HepG2 (cell line): ENCODE data around the gene POLR3E. TPM values are rescaled to one million over a fixed set of nuclear protein-coding genes. Genes with fewer than 3 reads are reported as not detected.

Experiments
- BCL6 ChIP-seq: IDR thresholded peaks from 2 replicates; pipeline ENCODE4 v1.6.1; 2016; ENCODE audit warnings: missing genetic modification reagents, missing compliant biosample characterization
- CENPT ChIP-seq: sonication (generic); formaldehyde crosslinking; IDR thresholded peaks from 2 replicates; pipeline ENCODE4 v1.8.0; 2022; ENCODE audit warnings: low read depth, mild to moderate bottlenecking, moderate library complexity, missing genetic modification reagents
- DNMT3B ChIP-seq: conservative IDR thresholded peaks from 2 replicates; pipeline ENCODE4 v1.6.1; 2016; ENCODE audit warnings: missing biosample characterization, control low read depth
- MTF2 ChIP-seq: sonication (generic); formaldehyde crosslinking; IDR thresholded peaks from 2 replicates; pipeline ENCODE4 v1.5.0; 2020; ENCODE audit warnings: missing genetic modification reagents, borderline replicate concordance
- MXI1 ChIP-seq: IDR thresholded peaks from 3 replicates; pipeline ENCODE4 v1.6.1; 2012; ENCODE audit warnings: low read depth, low read length, inconsistent platforms, borderline replicate concordance
- NFYB ChIP-seq: sonication (generic); formaldehyde crosslinking; IDR thresholded peaks from 2 replicates; pipeline ENCODE4 v1.4.0; 2020; ENCODE audit warnings: missing genetic modification reagents
- RAD51 ChIP-seq: fragments of 450-650 bp; IDR thresholded peaks from 2 replicates; pipeline ENCODE4 v1.6.1; 2016; ENCODE audit warnings: borderline replicate concordance
- RBM39 ChIP-seq: fragments of 200-400 bp; formaldehyde crosslinking; IDR thresholded peaks from one replicate; pipeline ENCODE4 v1.6.1; 2018; ENCODE audit warnings: antibody characterized with exemption, mild to moderate bottlenecking, low read depth, low read length; ENCODE audit not compliant: poor library complexity, severe bottlenecking
- SMAD1 ChIP-seq: sonication (generic); formaldehyde crosslinking; IDR thresholded peaks from 2 replicates; pipeline ENCODE4 v1.4.0; 2020; ENCODE audit warnings: missing genetic modification reagents, low read depth, mild to moderate bottlenecking, borderline replicate concordance
- SOX5 ChIP-seq: IDR thresholded peaks from 2 replicates; pipeline ENCODE4 v1.6.1; 2016; ENCODE audit warnings: borderline replicate concordance
- SP4 ChIP-seq: sonication (generic); formaldehyde crosslinking; IDR thresholded peaks from 2 replicates; pipeline ENCODE4 v1.8.1; 2023; ENCODE audit warnings: mild to moderate bottlenecking, missing genetic modification reagents
- TCF7L2 ChIP-seq: IDR thresholded peaks from 2 replicates; pipeline ENCODE4 v1.6.1; 2011; ENCODE audit warnings: mild to moderate bottlenecking, low read depth, low read length, moderate library complexity
- ZNF225 ChIP-seq: sonication (generic); formaldehyde crosslinking; IDR thresholded peaks from 2 replicates; pipeline ENCODE4 v1.4.0; 2020; ENCODE audit warnings: mild to moderate bottlenecking, missing genetic modification reagents
- ZNF34 ChIP-seq: sonication (generic); formaldehyde crosslinking; IDR thresholded peaks from 2 replicates; pipeline ENCODE4 v1.4.0; 2020; ENCODE audit warnings: mild to moderate bottlenecking, missing genetic modification reagents, borderline replicate concordance
- ZNF430 ChIP-seq: sonication (generic); formaldehyde crosslinking; IDR thresholded peaks from 2 replicates; pipeline ENCODE4 v1.9.0; 2021; ENCODE audit warnings: mild to moderate bottlenecking, missing genetic modification reagents
- ZNF44 ChIP-seq: sonication (generic); formaldehyde crosslinking; IDR thresholded peaks from 2 replicates; pipeline ENCODE4 v1.5.1; 2020; ENCODE audit warnings: mild to moderate bottlenecking, missing genetic modification reagents
- ZNF563 ChIP-seq: sonication (generic); formaldehyde crosslinking; IDR thresholded peaks from 2 replicates; pipeline ENCODE4 v1.8.0; 2022; ENCODE audit warnings: mild to moderate bottlenecking, moderate library complexity, missing genetic modification reagents
- ZNF768 ChIP-seq: sonication (generic); formaldehyde crosslinking; IDR thresholded peaks from 2 replicates; pipeline ENCODE4 v1.4.0; 2020; ENCODE audit warnings: missing genetic modification reagents
- ZZZ3 ChIP-seq: sonication (generic); formaldehyde crosslinking; IDR thresholded peaks from 2 replicates; pipeline ENCODE4 v1.4.0; 2020; ENCODE audit warnings: missing genetic modification reagents, mild to moderate bottlenecking, borderline replicate concordance
- polyA plus RNA-seq, 8 experiments: library from polyadenylated mRNA; depleted of rRNA in 3 of 8; stranded (reverse) in 7 of 8; unstranded in 1 of 8; fragments of >200 nt; fragmentation: Illumina TruSeq in 4 of 8; extraction: Trizol in 4 of 8; gene quantifications; 2 replicates each; pipeline versions ENCODE4 v1.2.1 to v1.2.3, GENCODE V29; 2011 to 2016; ENCODE audit warnings: low read depth in 4 of 8, missing spikeins in 1 of 8, mixed read lengths in 1 of 8; ENCODE audit not compliant: insufficient read depth in 1 of 8
- total RNA-seq, 5 experiments: library from RNA; depleted of rRNA; stranded (reverse); fragments of >200 nt; fragmentation: Illumina TruSeq; extraction: Trizol; gene quantifications; 2 replicates each; pipeline ENCODE4 v1.2.3, GENCODE V29; 2016; ENCODE audit warnings: low read depth in 1 of 5
- TF ChIP-seq, protein P1 (sequence below): sonication (generic); IDR thresholded peaks from 2 replicates; pipeline ENCODE4 v1.6.1; 2016; ENCODE audit warnings: low read depth, borderline replicate concordance
- TF ChIP-seq, protein P2 (sequence below): sonication (generic); formaldehyde crosslinking; IDR thresholded peaks from 2 replicates; pipeline ENCODE4 v1.5.1; 2020; ENCODE audit warnings: mild to moderate bottlenecking, missing genetic modification reagents, moderate library complexity
- TF ChIP-seq, protein P3 (sequence below): sonication (generic); formaldehyde crosslinking; IDR thresholded peaks from 2 replicates; pipeline ENCODE4 v1.9.0; 2022; ENCODE audit warnings: missing genetic modification reagents, mild to moderate bottlenecking, borderline replicate concordance
- TF ChIP-seq, protein P4 (sequence below): IDR thresholded peaks from 2 replicates; pipeline ENCODE4 v1.6.1; 2018; ENCODE audit warnings: missing genetic modification reagents

The POLR3E gene
- total and polyA plus RNA-seq, 2 of the 13 experiments (the other 11 are each of a cell fraction or from before 2014, with no cell fraction given), result 135 to 262 TPM

DNA sequence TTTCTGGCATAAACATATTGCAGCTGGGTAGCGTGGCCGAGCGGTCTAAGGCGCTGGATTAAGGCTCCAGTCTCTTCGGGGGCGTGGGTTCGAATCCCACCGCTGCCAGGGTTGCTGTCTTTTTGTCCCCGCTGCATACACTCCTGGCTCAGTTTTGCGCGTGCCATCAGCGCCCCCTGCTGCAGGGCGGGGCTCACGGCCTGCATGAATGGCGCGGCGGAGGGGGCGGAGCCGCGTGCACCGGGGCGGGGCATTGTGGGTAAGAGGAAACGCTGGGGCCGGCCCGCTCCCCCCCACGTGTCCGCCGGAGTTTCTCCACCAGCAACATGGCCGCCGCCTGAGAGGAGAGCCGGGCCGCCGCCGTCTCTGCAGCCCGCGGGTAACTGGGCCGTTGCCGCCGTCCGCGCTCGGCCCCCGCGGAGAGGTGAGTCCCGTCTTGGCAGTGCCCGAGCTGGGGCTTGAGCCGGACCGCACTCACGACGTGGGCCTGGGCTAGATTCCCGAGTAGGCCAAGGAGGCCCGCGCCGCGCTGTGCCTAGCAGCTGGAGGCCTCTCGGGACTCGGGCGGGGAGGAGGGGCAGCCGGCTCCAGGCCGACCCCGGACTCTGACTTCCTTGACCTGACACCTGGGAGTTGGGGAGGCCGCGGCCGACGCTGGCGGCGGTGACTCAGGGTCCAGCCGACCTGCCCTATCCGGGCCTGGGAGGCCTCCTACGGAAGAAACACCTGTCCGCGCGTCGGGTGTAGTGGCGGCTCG, at the start of gene POLR3E (continued):
- TF ChIP-seq, protein P1, sequence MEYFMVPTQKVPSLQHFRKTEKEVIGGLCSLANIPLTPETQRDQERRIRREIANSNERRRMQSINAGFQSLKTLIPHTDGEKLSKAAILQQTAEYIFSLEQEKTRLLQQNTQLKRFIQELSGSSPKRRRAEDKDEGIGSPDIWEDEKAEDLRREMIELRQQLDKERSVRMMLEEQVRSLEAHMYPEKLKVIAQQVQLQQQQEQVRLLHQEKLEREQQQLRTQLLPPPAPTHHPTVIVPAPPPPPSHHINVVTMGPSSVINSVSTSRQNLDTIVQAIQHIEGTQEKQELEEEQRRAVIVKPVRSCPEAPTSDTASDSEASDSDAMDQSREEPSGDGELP, result peak; percentile 90
- TF ChIP-seq NFYB (CRISPR knock-in tag) (no peak; the same call in 1 of the 2 replicates), ZNF225 (CRISPR knock-in tag) (peak; percentile 99), MXI1 (peak; percentile 99), RAD51 (0 out of 2 replicates have a peak, but pooled peaks have one; percentile 37), ZNF44 (peak; percentile 19; the same call in 1 of the 2 replicates), ZNF34 (CRISPR knock-in tag) (peak; percentile 41; the same call in 1 of the 2 replicates), BCL6 (CRISPR knock-in tag) (peak; percentile 63), MTF2 (CRISPR knock-in tag) (peak; percentile 87), SMAD1 (CRISPR knock-in tag) (peak; percentile 100), ZNF563 (CRISPR knock-in tag) (peak; percentile 100), ZZZ3 (CRISPR knock-in tag) (peak; percentile 93; the same call in 1 of the 2 replicates), SP4 (peak; percentile 99), CENPT (peak; percentile 92), TCF7L2 (no peak), ZNF768 (peak; percentile 85), ZNF430 (CRISPR knock-in tag) (peak; percentile 97), DNMT3B (CRISPR knock-in tag) (peak; percentile 88), RBM39 (peak; percentile 87), SOX5 (CRISPR knock-in tag) (peak; percentile 89)
- TF ChIP-seq, protein P2, sequence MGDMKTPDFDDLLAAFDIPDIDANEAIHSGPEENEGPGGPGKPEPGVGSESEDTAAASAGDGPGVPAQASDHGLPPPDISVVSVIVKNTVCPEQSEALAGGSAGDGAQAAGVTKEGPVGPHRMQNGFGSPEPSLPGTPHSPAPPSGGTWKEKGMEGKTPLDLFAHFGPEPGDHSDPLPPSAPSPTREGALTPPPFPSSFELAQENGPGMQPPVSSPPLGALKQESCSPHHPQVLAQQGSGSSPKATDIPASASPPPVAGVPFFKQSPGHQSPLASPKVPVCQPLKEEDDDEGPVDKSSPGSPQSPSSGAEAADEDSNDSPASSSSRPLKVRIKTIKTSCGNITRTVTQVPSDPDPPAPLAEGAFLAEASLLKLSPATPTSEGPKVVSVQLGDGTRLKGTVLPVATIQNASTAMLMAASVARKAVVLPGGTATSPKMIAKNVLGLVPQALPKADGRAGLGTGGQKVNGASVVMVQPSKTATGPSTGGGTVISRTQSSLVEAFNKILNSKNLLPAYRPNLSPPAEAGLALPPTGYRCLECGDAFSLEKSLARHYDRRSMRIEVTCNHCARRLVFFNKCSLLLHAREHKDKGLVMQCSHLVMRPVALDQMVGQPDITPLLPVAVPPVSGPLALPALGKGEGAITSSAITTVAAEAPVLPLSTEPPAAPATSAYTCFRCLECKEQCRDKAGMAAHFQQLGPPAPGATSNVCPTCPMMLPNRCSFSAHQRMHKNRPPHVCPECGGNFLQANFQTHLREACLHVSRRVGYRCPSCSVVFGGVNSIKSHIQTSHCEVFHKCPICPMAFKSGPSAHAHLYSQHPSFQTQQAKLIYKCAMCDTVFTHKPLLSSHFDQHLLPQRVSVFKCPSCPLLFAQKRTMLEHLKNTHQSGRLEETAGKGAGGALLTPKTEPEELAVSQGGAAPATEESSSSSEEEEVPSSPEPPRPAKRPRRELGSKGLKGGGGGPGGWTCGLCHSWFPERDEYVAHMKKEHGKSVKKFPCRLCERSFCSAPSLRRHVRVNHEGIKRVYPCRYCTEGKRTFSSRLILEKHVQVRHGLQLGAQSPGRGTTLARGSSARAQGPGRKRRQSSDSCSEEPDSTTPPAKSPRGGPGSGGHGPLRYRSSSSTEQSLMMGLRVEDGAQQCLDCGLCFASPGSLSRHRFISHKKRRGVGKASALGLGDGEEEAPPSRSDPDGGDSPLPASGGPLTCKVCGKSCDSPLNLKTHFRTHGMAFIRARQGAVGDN, result peak; percentile 99
- TF ChIP-seq, protein P3, sequence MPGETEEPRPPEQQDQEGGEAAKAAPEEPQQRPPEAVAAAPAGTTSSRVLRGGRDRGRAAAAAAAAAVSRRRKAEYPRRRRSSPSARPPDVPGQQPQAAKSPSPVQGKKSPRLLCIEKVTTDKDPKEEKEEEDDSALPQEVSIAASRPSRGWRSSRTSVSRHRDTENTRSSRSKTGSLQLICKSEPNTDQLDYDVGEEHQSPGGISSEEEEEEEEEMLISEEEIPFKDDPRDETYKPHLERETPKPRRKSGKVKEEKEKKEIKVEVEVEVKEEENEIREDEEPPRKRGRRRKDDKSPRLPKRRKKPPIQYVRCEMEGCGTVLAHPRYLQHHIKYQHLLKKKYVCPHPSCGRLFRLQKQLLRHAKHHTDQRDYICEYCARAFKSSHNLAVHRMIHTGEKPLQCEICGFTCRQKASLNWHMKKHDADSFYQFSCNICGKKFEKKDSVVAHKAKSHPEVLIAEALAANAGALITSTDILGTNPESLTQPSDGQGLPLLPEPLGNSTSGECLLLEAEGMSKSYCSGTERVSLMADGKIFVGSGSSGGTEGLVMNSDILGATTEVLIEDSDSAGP (CRISPR knock-in tag), result peak; percentile 99
- TF ChIP-seq, protein P4, sequence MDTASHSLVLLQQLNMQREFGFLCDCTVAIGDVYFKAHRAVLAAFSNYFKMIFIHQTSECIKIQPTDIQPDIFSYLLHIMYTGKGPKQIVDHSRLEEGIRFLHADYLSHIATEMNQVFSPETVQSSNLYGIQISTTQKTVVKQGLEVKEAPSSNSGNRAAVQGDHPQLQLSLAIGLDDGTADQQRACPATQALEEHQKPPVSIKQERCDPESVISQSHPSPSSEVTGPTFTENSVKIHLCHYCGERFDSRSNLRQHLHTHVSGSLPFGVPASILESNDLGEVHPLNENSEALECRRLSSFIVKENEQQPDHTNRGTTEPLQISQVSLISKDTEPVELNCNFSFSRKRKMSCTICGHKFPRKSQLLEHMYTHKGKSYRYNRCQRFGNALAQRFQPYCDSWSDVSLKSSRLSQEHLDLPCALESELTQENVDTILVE (CRISPR knock-in tag), result peak; percentile 94
